OCI-LY7 (cell line): ENCODE data around the gene HS1BP3. TPM values are rescaled to one million over a fixed set of nuclear protein-coding genes. Genes with fewer than 3 reads are reported as not detected.

Experiments
- BruUV-seq: library from RNA; stranded (reverse); fragments of 400-500 nt; replicated peaks from 2 replicates; lab custom pipeline; 2021; lab: Mats Ljungman, UMichigan
- CTCF ChIA-PET: fragments of 300-600 bp; sonication (Branson Sonifier 250); formaldehyde crosslinking; loops from one replicate; lab custom pipeline; 2022; ENCODE audit warnings: antibody characterized with exemption; ENCODE audit not compliant: unreplicated experiment; lab: Charles Lee
- POLR2A ChIA-PET: fragments of 300-600 bp; sonication (Branson Sonifier 250); formaldehyde crosslinking; loops from one replicate; lab custom pipeline; 2022; ENCODE audit warnings: antibody characterized with exemption; lab: Charles Lee
- DNase-seq: peaks from one replicate; pipeline ENCODE4 v3.0.0-alpha.2; 2015; ENCODE audit warnings: low spot score
- H2AFZ ChIP-seq: fragments of 200-600 bp; sonication (generic), shearing (Covaris generic); 2 replicates; pipeline ENCODE4 v1.6.1; 2014; ENCODE audit warnings: mild to moderate bottlenecking, antibody characterized with exemption, low read length, moderate library complexity
- H3K27ac ChIP-seq: fragments of 200-600 bp; sonication (generic); 2 replicates; pipeline ENCODE4 v1.5.1; 2014; ENCODE audit warnings: mixed run types, low read depth, mild to moderate bottlenecking, moderate library complexity, low read length, inconsistent platforms; ENCODE audit not compliant: poor library complexity, severe bottlenecking
- H3K36me3 ChIP-seq: fragments of 200-600 bp; sonication (generic); 2 replicates; pipeline ENCODE4 v1.6.1; 2014; ENCODE audit warnings: mild to moderate bottlenecking, antibody characterized with exemption, low read length, moderate library complexity, mixed read lengths; ENCODE audit not compliant: insufficient read depth
- H3K4me1 ChIP-seq: fragments of 200-600 bp; sonication (generic); 2 replicates; pipeline ENCODE4 v1.5.1; 2014; ENCODE audit warnings: mild to moderate bottlenecking, low read length; ENCODE audit not compliant: insufficient read depth, poor library complexity, severe bottlenecking
- H3K4me2 ChIP-seq: fragments of 200-600 bp; sonication (generic); 2 replicates; pipeline ENCODE4 v1.6.1; 2014; ENCODE audit warnings: mild to moderate bottlenecking, low read length
- H3K4me3 ChIP-seq: fragments of 200-600 bp; sonication (generic); 2 replicates; pipeline ENCODE4 v1.5.1; 2014; ENCODE audit warnings: mild to moderate bottlenecking, low read depth, low read length; ENCODE audit not compliant: poor library complexity, severe bottlenecking
- H3K79me2 ChIP-seq: fragments of 200-600 bp; sonication (generic); 2 replicates; pipeline ENCODE4 v1.6.1; 2016; ENCODE audit warnings: low read depth, mild to moderate bottlenecking, low read length, moderate library complexity, mixed read lengths; ENCODE audit not compliant: insufficient read depth
- H3K9me2 ChIP-seq: fragments of 200-600 bp; sonication (generic); 2 replicates; pipeline ENCODE4 v1.6.1; 2016; ENCODE audit warnings: mild to moderate bottlenecking, low read length, mixed read lengths; ENCODE audit not compliant: insufficient read depth
- H3K9me3 ChIP-seq: fragments of 200-600 bp; sonication (generic); 2 replicates; pipeline ENCODE4 v1.6.1; 2014; ENCODE audit warnings: mild to moderate bottlenecking, mixed run types, low read length, mixed read lengths
- H4K20me1 ChIP-seq: fragments of 200-600 bp; sonication (generic); 2 replicates; pipeline ENCODE4 v1.6.1; 2014; ENCODE audit warnings: mild to moderate bottlenecking, antibody characterized with exemption, low read length, moderate library complexity, mixed read lengths; ENCODE audit not compliant: insufficient read depth
- EZH2phosphoT487 ChIP-seq: fragments of 200-600 bp; sonication (generic); IDR thresholded peaks from 2 replicates; pipeline ENCODE4 v1.6.1; 2018; ENCODE audit warnings: low read depth, borderline replicate concordance, mild to moderate bottlenecking, mixed run types, antibody characterized with exemption, low read length, moderate library complexity, mixed read lengths
- intact Hi-C: fragments of 100-400 bp; cut with micrococcal nuclease; formaldehyde crosslinking; loops from one replicate; pipeline ENCODE4 v1.10.0; 2022; ENCODE audit not compliant: unreplicated experiment
- total RNA-seq, 2 experiments: library from RNA; depleted of rRNA in 1 of 2; stranded (reverse); fragments of >200 nt in 1 of 2; shearing (Covaris generic) in 1 of 2; gene quantifications; 2 replicates each; pipeline ENCODE4 v1.2.3, GENCODE V29; 2014 to 2022
- TF ChIP-seq, protein P1 (sequence below): fragments of 200-600 bp; sonication (generic); conservative IDR thresholded peaks from 2 replicates; pipeline ENCODE4 v1.5.1; 2014; ENCODE audit warnings: mild to moderate bottlenecking, antibody characterized with exemption, low read length, moderate library complexity, mixed read lengths

HS1BP3 gene
- total RNA-seq, 2 experiments from 2014 or later, result 10.6 to 15.2 TPM

DNA sequence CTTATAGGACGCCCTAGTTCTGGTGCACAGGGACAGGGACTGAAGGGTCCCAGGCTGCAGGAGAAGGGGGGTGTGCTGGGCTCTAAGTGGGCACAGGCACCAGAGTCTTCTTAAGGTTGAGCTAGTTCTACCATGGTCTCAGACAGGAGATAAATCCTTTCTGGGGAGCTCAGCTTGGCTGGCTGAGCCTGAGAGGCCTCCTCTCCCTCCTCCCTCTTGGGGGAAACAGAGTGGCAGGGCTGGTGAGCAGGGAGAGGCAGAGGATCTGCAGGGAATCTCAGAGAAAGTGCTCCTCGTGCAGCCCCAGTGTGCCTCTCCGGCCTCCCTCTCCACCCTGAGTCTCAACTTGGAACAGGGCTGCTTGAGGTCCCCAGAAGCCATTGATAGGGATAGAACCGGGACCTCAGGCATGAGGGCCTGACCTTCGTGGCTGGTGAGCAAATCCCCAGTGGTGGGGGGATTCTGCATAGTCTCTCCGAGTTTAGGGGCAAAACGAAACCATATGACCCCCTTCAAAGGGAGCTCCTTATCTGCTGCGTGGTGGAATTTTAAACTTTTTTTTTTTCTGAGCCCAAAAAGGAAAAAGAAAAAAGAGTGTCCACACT is 18.1 kb upstream of the HS1BP3 start:
- Histone ChIP-seq H3K4me3 (no peak overlapping the region), H3K79me2 (no peaks in the 10 kb centered on the region), H4K20me1 (no peaks in the 10 kb centered on the region), H2AFZ (no peak overlapping the region), H3K4me2 (no peak overlapping the region), H3K9me3 (no peaks in the 10 kb centered on the region), H3K27ac (no peak overlapping the region), H3K36me3 (no peaks in the 10 kb centered on the region), H3K4me1 (peaks cover 7% of the 10 kb centered on the region), H3K9me2 (no peaks in the 10 kb centered on the region)
- intact Hi-C loops, result no loop called here
- no peak for TF ChIP-seq EZH2phosphoT487
- TF ChIP-seq, protein P1, sequence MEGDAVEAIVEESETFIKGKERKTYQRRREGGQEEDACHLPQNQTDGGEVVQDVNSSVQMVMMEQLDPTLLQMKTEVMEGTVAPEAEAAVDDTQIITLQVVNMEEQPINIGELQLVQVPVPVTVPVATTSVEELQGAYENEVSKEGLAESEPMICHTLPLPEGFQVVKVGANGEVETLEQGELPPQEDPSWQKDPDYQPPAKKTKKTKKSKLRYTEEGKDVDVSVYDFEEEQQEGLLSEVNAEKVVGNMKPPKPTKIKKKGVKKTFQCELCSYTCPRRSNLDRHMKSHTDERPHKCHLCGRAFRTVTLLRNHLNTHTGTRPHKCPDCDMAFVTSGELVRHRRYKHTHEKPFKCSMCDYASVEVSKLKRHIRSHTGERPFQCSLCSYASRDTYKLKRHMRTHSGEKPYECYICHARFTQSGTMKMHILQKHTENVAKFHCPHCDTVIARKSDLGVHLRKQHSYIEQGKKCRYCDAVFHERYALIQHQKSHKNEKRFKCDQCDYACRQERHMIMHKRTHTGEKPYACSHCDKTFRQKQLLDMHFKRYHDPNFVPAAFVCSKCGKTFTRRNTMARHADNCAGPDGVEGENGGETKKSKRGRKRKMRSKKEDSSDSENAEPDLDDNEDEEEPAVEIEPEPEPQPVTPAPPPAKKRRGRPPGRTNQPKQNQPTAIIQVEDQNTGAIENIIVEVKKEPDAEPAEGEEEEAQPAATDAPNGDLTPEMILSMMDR, result no peak
- CTCF ChIA-PET, result no interaction called here
- POLR2A ChIA-PET, result interaction anchor here (0.6 kb wide), 1 partner anchor 442 kb away, joined by 3 read pairs; no protein-coding TSS in a partner anchor
- no TSS peak for BruUV-seq
- DNase-seq, result no peak

DNA sequence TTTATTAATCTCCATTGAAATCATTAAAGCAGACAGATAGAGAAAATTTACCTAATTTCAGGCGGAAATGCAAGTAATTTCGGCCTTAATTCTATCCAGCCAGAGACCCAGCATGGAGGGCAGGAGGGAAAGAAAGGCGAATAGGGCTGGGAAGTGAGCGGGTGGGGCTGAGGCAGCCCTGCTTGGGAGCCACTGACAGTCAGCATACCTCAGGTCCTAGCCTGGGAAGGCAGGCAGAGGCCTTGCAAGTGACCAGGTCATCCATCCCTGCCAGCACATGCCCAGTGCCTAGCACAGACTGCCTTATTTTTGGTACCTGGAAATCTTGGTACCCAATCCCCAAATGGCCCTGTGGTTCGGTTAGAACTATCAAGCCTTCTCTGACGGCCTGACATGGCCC is 17.6 kb upstream of the HS1BP3 start:
- no peak overlapping the region for H3K27ac ChIP-seq
- no peak for TF ChIP-seq EZH2phosphoT487
- TF ChIP-seq, protein P1, result no peak
- no peak for DNase-seq
- H3K9me3 ChIP-seq, result no peaks in the 10 kb centered on the region
- no peak overlapping the region for H2AFZ ChIP-seq
- CTCF ChIA-PET, result no interaction called here
- H3K4me3 ChIP-seq, result no peak overlapping the region
- no peaks in the 10 kb centered on the region for H3K79me2 ChIP-seq
- POLR2A ChIA-PET, result no interaction called here
- BruUV-seq, result no TSS peak
- H3K4me1 ChIP-seq, result peaks cover 7% of the 10 kb centered on the region
- H3K9me2 ChIP-seq, result no peaks in the 10 kb centered on the region
- intact Hi-C loops, result no loop called here
- no peaks in the 10 kb centered on the region for H4K20me1 ChIP-seq
- H3K36me3 ChIP-seq, result no peaks in the 10 kb centered on the region
- H3K4me2 ChIP-seq, result no peak overlapping the region

DNA sequence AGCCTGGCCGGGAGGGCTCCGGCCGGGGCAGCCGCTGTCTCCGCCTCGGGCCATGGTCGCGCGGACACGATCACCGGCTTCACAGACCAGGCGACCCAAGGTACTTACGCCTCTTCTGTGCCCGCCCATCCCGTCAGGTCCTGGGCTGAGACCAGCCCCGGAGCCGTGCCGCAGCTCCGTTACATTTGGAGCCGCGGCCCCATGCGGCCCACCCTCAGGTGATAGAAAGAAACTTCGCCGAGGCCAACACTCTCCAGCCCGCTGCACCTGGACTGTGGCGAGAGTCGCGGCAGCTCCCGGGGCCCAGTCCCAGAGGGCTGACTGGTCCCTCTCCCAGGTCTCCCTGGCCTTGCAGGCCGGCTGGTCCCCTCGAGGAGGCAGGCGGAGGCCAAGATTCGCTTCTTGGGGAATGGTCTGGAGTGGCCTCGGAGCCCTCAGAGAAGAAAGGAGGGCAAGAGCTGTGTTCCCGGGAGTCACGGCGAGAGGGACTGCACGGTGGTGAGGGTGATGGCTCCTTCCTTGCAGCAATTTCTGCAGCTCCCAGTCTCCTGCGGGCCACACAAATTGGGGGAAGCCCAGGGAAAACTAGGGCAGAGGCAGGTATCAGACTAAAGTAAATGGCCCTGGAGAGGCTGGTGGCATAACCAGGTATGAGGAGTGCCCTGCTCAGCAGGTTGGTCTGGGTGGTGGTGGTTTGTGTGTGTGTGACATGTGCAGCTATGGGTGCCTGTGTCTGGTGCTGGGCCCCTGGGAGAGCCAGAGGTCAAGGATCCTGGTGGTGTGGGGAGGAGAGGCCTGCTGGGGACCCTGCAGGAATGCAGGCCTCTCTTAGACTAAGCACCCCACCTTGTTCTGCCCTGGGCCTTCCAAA is 16.9 kb upstream of the HS1BP3 start:
- H3K27ac ChIP-seq, result no peak overlapping the region
- TF ChIP-seq, protein P1, result no peak
- TF ChIP-seq EZH2phosphoT487, result no peak
- CTCF ChIA-PET, result no interaction called here
- peaks cover 7% of the 10 kb centered on the region for H3K4me1 ChIP-seq
- H3K4me3 ChIP-seq, result no peak overlapping the region
- H3K9me3 ChIP-seq, result no peaks in the 10 kb centered on the region
- no peaks in the 10 kb centered on the region for H4K20me1 ChIP-seq
- H3K36me3 ChIP-seq, result no peaks in the 10 kb centered on the region
- H3K9me2 ChIP-seq, result no peaks in the 10 kb centered on the region
- POLR2A ChIA-PET, result no interaction called here
- H3K79me2 ChIP-seq, result no peaks in the 10 kb centered on the region
- no peak overlapping the region; the same call in 1 of the 2 replicates for H3K4me2 ChIP-seq
- no peak for DNase-seq
- intact Hi-C loops, result no loop called here
- no TSS peak for BruUV-seq
- no peak overlapping the region for H2AFZ ChIP-seq
